HG03354 (cell line): Measurements from ENCODE around the gene NTF3.

ENCODE experiments used
- ATAC-seq: cut with Tn5 transposase; IDR thresholded peaks from one replicate; pipeline ENCODE4 v1.9.1; 2021; ENCODE audit warnings: mild to moderate bottlenecking; ENCODE audit not compliant: unreplicated experiment, poor library complexity, severe bottlenecking

The NTF3 gene

DNA sequence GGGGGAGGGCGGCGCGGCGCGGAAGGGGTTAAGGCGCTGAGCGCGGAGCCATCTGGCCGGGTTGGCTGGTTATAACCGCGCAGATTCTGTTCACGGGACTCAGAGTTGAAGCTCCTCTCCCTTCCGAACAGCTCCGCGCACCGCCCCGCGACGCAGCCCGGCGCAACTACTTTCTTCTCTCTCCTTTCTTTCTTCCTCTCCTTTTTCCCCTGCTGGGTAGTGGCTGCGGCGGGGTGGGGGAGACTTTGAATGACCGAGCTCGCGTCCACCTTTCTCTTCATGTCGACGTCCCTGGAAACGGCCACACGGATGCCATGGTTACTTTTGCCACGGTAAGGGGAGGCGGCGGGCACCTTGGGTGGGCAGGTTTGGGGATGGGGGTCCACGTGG, at the start of gene NTF3:
Gene NTF3, plus strand, starts transcription at position 98 of the 390 bp plus-strand sequence. Its CDS starts 217 bp downstream, at position 315.
- ATAC-seq: no peak

GRCh38 chr12:5384015-5384414, 47.9 kb upstream of the NTF3 start:
- no peak for ATAC-seq

DNA sequence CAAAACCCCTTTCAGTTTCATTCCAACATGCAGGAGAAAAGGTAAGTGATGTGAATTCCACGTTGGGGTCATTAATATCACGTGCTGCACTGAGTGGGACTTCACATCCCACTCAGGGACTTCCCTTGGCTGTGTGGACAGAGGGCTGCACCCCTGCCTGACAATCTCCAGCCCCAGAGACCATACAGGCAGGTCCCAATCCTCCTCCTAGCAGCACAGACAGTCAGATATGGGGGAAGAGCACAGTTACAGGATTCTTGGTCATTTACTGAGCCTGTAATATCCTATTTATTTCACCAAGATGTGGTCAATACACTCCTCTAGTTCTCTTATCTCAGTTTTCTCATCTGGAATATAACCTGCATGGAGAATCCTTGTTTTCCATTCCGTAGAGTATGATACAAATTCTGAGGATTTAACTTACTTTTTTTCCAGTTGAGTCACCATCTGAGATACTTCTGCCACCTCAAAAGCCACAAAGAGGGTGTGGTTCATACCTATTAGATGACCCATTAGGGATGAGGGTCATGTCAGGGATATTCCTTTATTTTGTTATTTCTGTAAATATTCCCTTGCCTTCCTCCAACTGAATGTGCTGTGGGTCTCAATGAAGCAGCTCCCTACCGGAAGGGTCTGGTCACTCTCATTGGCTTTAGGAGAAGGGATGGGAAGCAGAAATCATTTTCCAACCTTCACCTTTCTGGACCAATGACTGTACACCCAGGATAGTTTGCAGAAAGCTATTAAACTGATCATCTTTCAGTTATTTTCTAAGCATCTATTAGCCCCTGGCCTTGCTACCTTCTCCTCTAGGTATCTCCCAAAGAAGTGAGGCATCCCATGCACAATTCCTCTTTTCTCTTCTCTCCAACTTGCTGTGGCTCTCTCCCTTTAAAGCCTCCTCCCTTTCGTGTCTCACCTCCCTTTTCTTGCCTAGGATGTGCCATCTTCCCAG, 43.0 kb upstream of the NTF3 start:
- ATAC-seq: no peak

GRCh38 chr12:5390174-5390799, 41.6 kb upstream of the NTF3 start:
- no peak for ATAC-seq

DNA sequence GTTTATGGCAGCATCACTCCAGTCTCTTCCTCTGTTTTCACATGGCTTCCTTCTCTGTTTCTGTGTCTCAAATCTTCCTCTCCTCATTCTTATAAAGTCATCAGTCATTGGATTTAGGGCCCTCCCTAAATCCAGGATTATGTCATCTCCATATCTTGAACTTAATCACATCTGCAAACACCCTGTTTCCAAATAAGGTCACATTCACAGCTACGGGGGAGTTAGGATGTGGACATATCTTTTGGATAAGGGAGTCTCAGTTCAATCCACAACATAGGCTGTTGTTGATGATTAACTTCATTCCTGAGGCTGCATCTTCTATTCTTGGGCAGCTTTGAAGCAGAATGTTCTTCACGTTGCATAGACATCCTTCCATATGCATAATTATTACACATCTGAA, 40.3 kb upstream of the NTF3 start:
- ATAC-seq: no peak

DNA sequence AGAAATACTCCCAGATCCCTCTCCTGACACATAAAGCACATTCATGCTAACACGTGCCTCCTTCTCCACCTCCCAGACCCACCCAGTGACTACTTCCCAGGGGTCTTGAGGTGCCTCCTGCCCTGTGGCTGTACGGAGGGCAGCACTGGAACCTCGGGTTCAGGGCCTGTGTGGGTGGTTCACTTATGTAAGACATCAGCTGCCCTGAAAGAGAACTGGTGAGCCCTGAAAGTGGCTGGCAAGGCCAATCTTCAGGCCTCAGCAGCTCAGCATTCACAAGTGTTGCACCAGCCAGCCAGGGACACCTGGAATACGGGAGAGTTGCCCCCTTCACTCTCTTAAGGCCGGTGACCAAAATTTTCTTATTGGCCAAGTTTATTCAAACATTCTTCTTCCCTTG, 38.9 kb upstream of the NTF3 start:
- ATAC-seq: no peak

DNA sequence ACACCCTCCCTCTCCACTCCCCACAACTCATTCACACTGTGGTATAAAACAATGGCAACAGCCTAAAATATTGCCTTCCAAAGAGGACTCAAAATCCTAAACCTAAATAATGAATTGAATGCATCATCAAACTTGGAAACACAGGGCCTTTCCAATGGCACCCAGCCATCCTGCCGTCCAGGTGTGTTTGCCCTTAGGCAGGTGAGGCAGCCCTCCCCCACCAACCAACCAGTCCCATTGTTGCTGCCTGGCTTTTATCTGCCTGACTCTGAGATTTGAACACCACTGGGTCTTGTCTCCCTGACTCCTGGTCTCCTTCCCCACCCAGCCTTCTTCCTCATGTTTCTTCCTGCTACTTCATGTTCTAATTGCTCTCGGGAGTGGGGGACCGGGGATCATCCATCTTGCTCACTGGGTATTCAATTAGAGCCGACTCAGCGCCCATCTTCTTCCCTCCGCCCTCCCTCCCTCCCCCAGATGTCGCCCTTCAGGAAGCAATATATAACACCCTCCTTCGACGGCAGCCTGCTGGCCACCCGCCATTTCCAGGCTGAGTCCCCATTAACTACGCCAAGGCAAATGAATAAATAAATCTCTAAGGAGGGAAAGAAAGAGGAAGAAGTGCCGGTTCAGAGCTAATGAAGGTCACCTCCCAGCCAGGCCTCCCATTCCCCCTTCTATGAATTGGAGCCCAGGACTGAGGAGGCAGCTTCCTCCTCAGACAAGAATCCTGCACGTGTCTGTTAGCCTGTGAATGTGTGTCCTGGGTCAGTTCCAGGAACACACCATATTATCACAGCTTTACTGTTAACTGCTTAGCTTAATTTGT, 36.3 kb upstream of the NTF3 start:
- no peak for ATAC-seq

GRCh38 chr12:5396541-5396940, 35.4 kb upstream of the NTF3 start:
- no peak for ATAC-seq

GRCh38 chr12:5399266-5399665, 32.6 kb upstream of the NTF3 start:
- ATAC-seq: no peak

GRCh38 chr12:5402009-5402935, 29.6 kb upstream of the NTF3 start:
- ATAC-seq: no peak

GRCh38 chr12:5403411-5403810, 28.5 kb upstream of the NTF3 start:
- no peak for ATAC-seq

DNA sequence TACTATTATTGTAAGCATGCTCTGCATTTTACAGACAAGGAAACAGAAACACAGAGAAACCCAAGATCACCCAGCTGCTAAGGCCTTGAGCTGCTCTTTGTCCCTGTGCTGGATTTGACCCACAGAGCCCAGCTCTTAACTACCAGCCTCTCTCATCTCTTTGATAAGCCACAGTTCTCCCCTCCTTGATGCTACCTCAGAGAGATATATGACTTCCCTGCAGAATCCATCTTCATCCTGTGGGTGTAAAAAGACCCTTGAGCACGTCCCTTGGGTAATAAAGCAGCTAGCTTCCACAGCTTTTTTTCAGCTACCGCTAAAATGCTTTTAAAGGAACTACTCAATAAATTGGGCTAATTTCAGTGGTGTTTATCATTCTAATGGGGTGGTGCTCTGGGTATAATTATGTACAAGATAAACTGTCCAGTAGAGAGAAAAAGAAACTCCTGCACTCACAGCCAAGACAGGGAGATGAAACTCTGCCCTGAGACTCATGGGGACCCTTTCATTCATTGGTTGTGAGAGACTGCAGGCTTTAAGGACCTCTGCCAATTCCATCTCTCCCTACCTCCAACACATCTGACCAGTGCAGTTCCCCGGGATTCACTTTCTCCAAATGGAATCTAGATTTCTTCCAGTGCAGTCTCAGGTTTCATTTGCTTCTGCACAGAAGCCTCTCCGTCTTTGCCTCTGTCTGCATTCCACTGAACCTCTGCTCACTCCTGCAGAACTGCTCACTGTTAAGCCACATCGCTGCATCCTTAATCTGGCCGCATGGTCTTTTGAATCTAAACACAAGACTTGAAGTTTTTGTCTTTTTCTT, 24.7 kb upstream of the NTF3 start:
- no peak for ATAC-seq

GRCh38 chr12:5409619-5410018, 22.3 kb upstream of the NTF3 start:
- ATAC-seq: no peak

- no peak for ATAC-seq
Measured at GRCh38 chr12:5416571-5416970, 15.3 kb upstream of the NTF3 start.

DNA sequence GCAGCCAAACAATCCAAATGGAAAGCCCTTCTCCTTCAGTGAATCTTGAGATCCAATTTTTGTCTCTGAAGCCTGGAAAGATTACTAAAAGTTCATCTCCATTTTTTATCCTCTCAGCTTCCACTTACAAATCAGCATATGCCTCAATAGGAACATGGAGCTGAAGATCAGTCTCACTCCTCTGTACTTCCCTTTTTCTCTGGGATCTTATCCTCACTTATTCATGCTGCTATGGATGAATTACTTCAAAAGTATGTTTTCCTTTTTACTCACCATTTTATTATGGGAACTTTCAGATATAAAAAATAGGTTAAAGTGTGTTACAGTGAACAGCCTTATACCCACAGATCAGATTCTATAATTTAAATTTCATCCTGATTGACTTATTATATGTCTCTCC, 14.4 kb upstream of the NTF3 start:
- ATAC-seq: no peak

DNA sequence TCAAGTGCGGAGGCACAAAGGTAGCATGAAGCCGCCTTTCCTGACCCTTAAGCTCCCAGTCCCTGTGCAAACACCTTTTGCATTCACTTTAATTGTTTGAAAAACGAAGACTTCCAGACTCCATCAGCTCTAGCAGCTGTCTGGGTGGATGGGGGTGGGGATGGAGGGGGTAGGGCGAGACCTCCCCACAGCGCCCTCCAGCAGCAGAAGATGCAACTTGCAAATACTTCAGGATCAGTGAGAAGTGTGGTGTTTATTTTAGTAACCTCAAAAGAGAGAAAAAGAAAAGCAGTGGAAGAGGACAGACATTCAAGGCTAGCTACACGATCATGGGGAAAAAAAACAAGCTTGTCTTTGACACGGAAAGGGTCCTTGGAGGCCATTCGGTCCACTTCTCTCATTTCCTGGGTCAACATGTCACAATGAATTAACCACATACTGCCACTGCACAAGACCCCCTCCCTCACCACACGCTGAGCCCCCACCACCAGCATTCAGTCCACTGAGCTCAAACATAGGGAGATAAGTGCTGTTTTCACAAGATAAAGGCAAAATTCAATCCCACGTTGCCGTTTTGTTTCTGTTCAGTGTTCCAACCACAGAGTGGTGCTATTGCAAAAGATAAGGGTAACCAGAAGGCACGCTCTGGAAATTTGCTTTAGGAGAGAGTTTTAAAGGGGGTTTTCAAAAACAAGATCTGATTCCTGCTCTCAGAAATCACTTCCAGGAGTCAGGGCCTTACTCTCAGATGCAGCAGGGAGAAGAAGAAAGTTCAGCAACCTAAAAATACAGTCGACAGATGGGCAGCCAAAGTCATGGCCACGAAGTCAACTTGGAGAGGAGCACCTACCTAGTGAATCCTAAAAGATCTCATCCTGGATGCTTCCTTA, 3.3 kb upstream of the NTF3 start:
- no peak for ATAC-seq

DNA sequence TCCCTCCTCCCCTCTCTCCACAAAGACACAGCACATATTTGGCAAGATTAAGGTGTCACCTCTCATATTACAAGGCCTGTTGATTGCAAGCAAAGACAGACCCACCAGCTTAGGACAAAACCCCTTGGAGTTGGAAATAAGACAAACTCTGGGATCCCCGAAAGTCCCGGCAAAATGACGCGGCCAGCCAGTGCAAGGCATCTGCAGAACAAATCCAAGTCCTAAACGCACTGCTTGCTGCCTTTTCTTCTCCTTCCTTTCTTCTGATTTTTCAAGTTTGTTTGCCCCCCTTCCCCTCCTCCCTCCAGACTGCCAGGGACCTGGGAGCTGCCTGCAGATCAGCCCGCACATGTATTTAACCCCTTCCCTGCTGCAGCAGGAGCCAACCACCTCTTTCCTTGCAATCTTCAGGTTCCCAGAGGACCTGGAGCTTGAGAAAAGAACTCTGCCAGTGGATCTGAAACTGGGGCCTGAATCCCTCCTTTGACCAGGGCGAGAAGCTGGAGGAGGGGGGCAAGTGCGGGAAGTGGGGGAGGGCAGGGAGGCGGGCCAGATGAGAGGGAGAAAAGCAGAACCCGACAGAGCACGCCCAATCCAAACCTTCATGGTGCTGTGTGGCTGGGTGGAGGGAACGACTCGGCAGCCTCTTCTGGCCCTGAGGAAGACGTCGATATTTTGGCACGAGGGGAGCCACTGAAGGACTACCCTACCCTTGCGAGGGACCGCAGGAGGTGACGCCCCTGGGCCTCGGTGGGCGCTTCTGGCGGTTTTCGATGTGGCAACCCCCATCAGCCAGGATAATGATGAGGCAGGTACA, 2.0 kb upstream of the NTF3 start:
- no peak for ATAC-seq
